HepG2 (cell line): ENCODE results near the gene PAK2. TPM values are rescaled to one million over a fixed set of nuclear protein-coding genes. Genes with fewer than 3 reads are reported as not detected.

Experiments used
- CEBPG ChIP-seq: IDR thresholded peaks from 2 replicates; pipeline ENCODE4 v1.6.1; 2016
- FIP1L1 ChIP-seq: fragments of 200-400 bp; formaldehyde crosslinking; IDR thresholded peaks from 2 replicates; pipeline ENCODE4 v1.6.1; 2018; ENCODE audit warnings: low read depth, mild to moderate bottlenecking, low read length, moderate library complexity, borderline replicate concordance; ENCODE audit not compliant: insufficient read depth
- FOXK2 ChIP-seq: fragments of 450-650 bp; IDR thresholded peaks from 2 replicates; pipeline ENCODE4 v1.6.1; 2016
- MAFF ChIP-seq: IDR thresholded peaks from 2 replicates; pipeline ENCODE4 v1.6.1; 2011; ENCODE audit warnings: low read depth, low read length, improper control_type of control experiment
- MNT ChIP-seq: fragments of 450-650 bp; IDR thresholded peaks from 2 replicates; pipeline ENCODE4 v1.6.1; 2016
- NR2F1 ChIP-seq, 2 experiments: fragments of 450-650 bp in 1 of 2; formaldehyde crosslinking in 1 of 2; IDR thresholded peaks; 2 replicates each; pipeline versions ENCODE4 v1.5.0 to v1.6.1; 2016 to 2020; ENCODE audit warnings: mild to moderate bottlenecking in 1 of 2, missing compliant biosample characterization in 1 of 2, missing genetic modification reagents in 1 of 2, moderate library complexity in 1 of 2
- POGK ChIP-seq: sonication (generic); formaldehyde crosslinking; conservative IDR thresholded peaks from 2 replicates; pipeline ENCODE4 v1.8.0; 2022; ENCODE audit warnings: mild to moderate bottlenecking, moderate library complexity, missing genetic modification reagents
- RFX1 ChIP-seq: fragments of 450-650 bp; IDR thresholded peaks from 2 replicates; pipeline ENCODE4 v1.6.1; 2017
- RNF2 ChIP-seq: fragments of 450-650 bp; conservative IDR thresholded peaks from 2 replicates; pipeline ENCODE4 v1.6.1; 2016; ENCODE audit warnings: low read depth
- SYNCRIP ChIP-seq: fragments of 200-400 bp; formaldehyde crosslinking; IDR thresholded peaks from 2 replicates; pipeline ENCODE4 v1.6.1; 2018; ENCODE audit warnings: mild to moderate bottlenecking, low read depth, low read length; ENCODE audit not compliant: insufficient read depth
- TBL1XR1 ChIP-seq: fragments of 150-350 bp; IDR thresholded peaks from 2 replicates; pipeline ENCODE4 v1.6.1; 2014; ENCODE audit warnings: borderline replicate concordance, low read length; ENCODE audit not compliant: partially characterized antibody
- TBP ChIP-seq: sonication (generic); formaldehyde crosslinking; IDR thresholded peaks from 2 replicates; pipeline ENCODE4 v1.5.0; 2020; ENCODE audit warnings: missing genetic modification reagents
- TFAP4 ChIP-seq: sonication (generic); IDR thresholded peaks from 2 replicates; pipeline ENCODE4 v1.6.1; 2016; ENCODE audit warnings: low read depth, borderline replicate concordance
- TP53 ChIP-seq: sonication (generic); formaldehyde crosslinking; conservative IDR thresholded peaks from 2 replicates; pipeline ENCODE4 v1.4.0; 2020; ENCODE audit warnings: missing genetic modification reagents
- YY1 ChIP-seq: IDR thresholded peaks from 2 replicates; pipeline ENCODE4 v1.6.1; 2011; ENCODE audit warnings: low read length, low read depth, moderate library complexity, mild to moderate bottlenecking; ENCODE audit not compliant: insufficient read depth, insufficient replicate concordance
- ZFP62 ChIP-seq: sonication (generic); formaldehyde crosslinking; IDR thresholded peaks from 2 replicates; pipeline ENCODE4 v1.4.0; 2020; ENCODE audit warnings: missing genetic modification reagents
- ZNF18 ChIP-seq: sonication (generic); formaldehyde crosslinking; IDR thresholded peaks from 2 replicates; pipeline ENCODE4 v1.8.0; 2022; ENCODE audit warnings: mild to moderate bottlenecking, missing genetic modification reagents; ENCODE audit not compliant: insufficient replicate concordance
- ZNF180 ChIP-seq: sonication (generic); formaldehyde crosslinking; IDR thresholded peaks from 2 replicates; pipeline ENCODE4 v1.4.0; 2020; ENCODE audit warnings: low read depth, missing genetic modification reagents, borderline replicate concordance
- ZNF33A ChIP-seq: sonication (generic); formaldehyde crosslinking; IDR thresholded peaks from 2 replicates; pipeline ENCODE4 v1.5.1; 2020; ENCODE audit warnings: missing genetic modification reagents, mild to moderate bottlenecking, moderate library complexity, borderline replicate concordance
- ZNF512 ChIP-seq: sonication (generic); formaldehyde crosslinking; IDR thresholded peaks from 2 replicates; pipeline ENCODE4 v1.4.0; 2020; ENCODE audit warnings: mild to moderate bottlenecking, missing genetic modification reagents
- ZNF605 ChIP-seq: sonication (generic); formaldehyde crosslinking; IDR thresholded peaks from 2 replicates; pipeline ENCODE4 v1.8.0; 2022; ENCODE audit warnings: mild to moderate bottlenecking, missing genetic modification reagents
- ZNF709 ChIP-seq: sonication (generic); formaldehyde crosslinking; IDR thresholded peaks from 2 replicates; pipeline ENCODE4 v1.5.0; 2020; ENCODE audit warnings: mild to moderate bottlenecking, missing genetic modification reagents
- ZNF850 ChIP-seq: sonication (generic); formaldehyde crosslinking; conservative IDR thresholded peaks from 2 replicates; pipeline ENCODE4 v1.9.0; 2021; ENCODE audit warnings: mild to moderate bottlenecking, missing genetic modification reagents
- polyA plus RNA-seq, 8 experiments: library from polyadenylated mRNA; depleted of rRNA in 3 of 8; stranded (reverse) in 7 of 8; unstranded in 1 of 8; fragments of >200 nt; fragmentation: Illumina TruSeq in 4 of 8; extraction: Trizol in 4 of 8; gene quantifications; 2 replicates each; pipeline versions ENCODE4 v1.2.1 to v1.2.3, GENCODE V29; 2011 to 2016; ENCODE audit warnings: low read depth in 4 of 8, missing spikeins in 1 of 8, mixed read lengths in 1 of 8; ENCODE audit not compliant: insufficient read depth in 1 of 8
- total RNA-seq, 5 experiments: library from RNA; depleted of rRNA; stranded (reverse); fragments of >200 nt; fragmentation: Illumina TruSeq; extraction: Trizol; gene quantifications; 2 replicates each; pipeline ENCODE4 v1.2.3, GENCODE V29; 2016; ENCODE audit warnings: low read depth in 1 of 5

PAK2 gene
- total and polyA plus RNA-seq, 2 of the 13 experiments (the other 11 are each of a cell fraction or from before 2014, with no cell fraction given): 23.0 to 24.7 TPM

- TF ChIP-seq ZNF512 (CRISPR knock-in tag): no peak
- no peak for TF ChIP-seq CEBPG
- no peak for TF ChIP-seq MAFF
- no peak for TF ChIP-seq MNT
- TF ChIP-seq ZNF180 (CRISPR knock-in tag): no peak
- TF ChIP-seq FIP1L1: no peak
- no peak for TF ChIP-seq ZNF850 (CRISPR knock-in tag)
- TF ChIP-seq YY1: peak; percentile 37
- TF ChIP-seq ZNF33A (CRISPR knock-in tag): no peak
- TF ChIP-seq ZNF605: peak; percentile 72
- TF ChIP-seq SYNCRIP: no peak
- TF ChIP-seq RNF2: no peak
- TF ChIP-seq TFAP4: peak; percentile 88; the same call in 1 of the 2 replicates
- peak; percentile 84 for TF ChIP-seq RFX1
- TF ChIP-seq TBP: no peak
- no peak for TF ChIP-seq NR2F1 (CRISPR knock-in tag; IDR thresholded peaks at IDR 0.05)
- TF ChIP-seq POGK (CRISPR knock-in tag): 0 out of 2 replicates have a peak, but pooled peaks have one; percentile 45
- TF ChIP-seq TBL1XR1: no peak
- 0 out of 2 replicates have a peak, but pooled peaks have one; percentile 38 for TF ChIP-seq ZNF709 (CRISPR knock-in tag)
- TF ChIP-seq ZFP62: no peak
- TF ChIP-seq ZNF18 (CRISPR knock-in tag): no peak
- TF ChIP-seq TP53: no peak
- no peak for TF ChIP-seq FOXK2
These were observed 27.7 kb upstream of the PAK2 start, which contains the start of the genes CEP19 and PIGX (continued) for GRCh38 chr3:196711838-196712513.
